MG63 (cell line): ENCODE measurements around the gene RPS4Y1. TPM values are rescaled to one million over a fixed set of nuclear protein-coding genes. Genes with fewer than 3 reads are reported as not detected.
"Not testable (repeated sequence)": the region's sequence is repeated elsewhere in the genome, so short reads cannot be mapped to it uniquely, and the experiment has no call there.

Experiments
- DNase-seq: peaks from one replicate; pipeline ENCODE4 v3.0.0-alpha.2; 2020
- H3K27me3 ChIP-seq: fragments of 250-450 bp; sonication (Bioruptor Pico); 2 replicates; pipeline ENCODE4 v1.5.1; 2020; ENCODE audit warnings: mild to moderate bottlenecking, moderate library complexity
- H3K36me3 ChIP-seq: fragments of 250-450 bp; sonication (Bioruptor Pico); 2 replicates; pipeline ENCODE4 v1.5.1; 2020; ENCODE audit warnings: mild to moderate bottlenecking, moderate library complexity
- H3K4me3 ChIP-seq: fragments of 250-450 bp; sonication (Bioruptor Pico); 2 replicates; pipeline ENCODE4 v1.5.1; 2020; ENCODE audit warnings: mild to moderate bottlenecking, moderate library complexity
- H3K9me3 ChIP-seq: fragments of 250-450 bp; sonication (Bioruptor Pico); 2 replicates; pipeline ENCODE4 v1.5.1; 2020; ENCODE audit warnings: mild to moderate bottlenecking, moderate library complexity
- total RNA-seq: library from RNA; depleted of rRNA; stranded (reverse); fragments of >200 nt; shearing (Covaris generic); gene quantifications from 2 replicates; pipeline ENCODE4 v1.2.3, GENCODE V29; 2014; ENCODE audit warnings: low replicate concordance

Gene RPS4Y1
- total RNA-seq, 1 experiment from 2014 or later, result 1,340 TPM

DNA sequence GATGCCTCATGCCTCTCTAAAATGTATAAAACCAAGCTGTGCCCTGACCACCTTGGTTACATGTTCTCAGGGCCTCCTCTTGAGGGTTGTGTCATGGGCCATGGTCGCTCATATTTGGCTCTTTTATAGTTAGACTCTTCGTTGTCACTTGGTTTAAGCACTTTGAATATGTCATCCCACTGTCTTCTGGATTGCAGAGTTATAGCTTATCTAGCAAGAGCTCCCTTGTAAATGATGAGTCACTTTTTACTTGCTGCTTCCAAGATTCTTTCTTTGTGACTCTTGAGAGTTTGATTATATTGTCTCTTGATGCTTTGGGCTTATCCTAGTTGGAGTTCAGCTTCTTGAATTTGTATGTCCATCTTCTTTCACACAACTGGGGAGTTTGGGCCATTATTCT lies 19.1 kb downstream of the RPS4Y1 start:
- Histone ChIP-seq H3K36me3 (peaks cover 99% of the 10 kb centered on the region), H3K27me3 (no peaks in the 10 kb centered on the region), H3K9me3 (no peaks in the 10 kb centered on the region), H3K4me3 (no peak overlapping the region)
- DNase-seq, result no peak

- no peak overlapping the region for H3K4me3 ChIP-seq
- no peak for DNase-seq
- peaks cover 98% of the 10 kb centered on the region for H3K36me3 ChIP-seq
- H3K9me3 ChIP-seq, result no peaks in the 10 kb centered on the region; the same call in none of the 2 replicates
- no peaks in the 10 kb centered on the region for H3K27me3 ChIP-seq
Observed at GRCh38 chrY:2866581-2866980, 25.2 kb downstream of the RPS4Y1 start.

DNA sequence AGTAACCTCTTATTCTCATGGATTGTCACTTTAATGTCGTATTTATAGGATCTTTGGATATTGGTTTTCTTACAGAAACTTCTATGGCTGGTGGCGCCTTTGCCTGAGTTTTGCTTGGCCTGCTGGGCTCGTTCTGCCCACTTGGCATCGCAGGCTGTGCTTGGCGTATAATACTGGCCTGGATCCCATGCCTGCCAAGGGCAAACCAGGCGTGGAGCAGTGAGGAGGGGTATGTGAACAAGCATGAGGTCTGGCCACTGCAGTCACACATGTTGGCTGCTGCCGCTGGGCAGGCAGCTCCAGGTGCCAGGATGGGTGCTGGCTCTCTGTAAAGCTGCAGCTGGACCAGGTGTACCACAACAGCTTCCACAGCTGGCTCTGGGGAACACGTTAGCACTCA lies 26.1 kb downstream of the RPS4Y1 start:
- DNase-seq, result no peak
- Histone ChIP-seq H3K36me3 (peaks cover 96% of the 10 kb centered on the region), H3K4me3 (no peak overlapping the region)

GRCh38 chrY:2868035-2868607 lies 26.7 kb downstream of the RPS4Y1 start:
- peaks cover 91% of the 10 kb centered on the region for H3K36me3 ChIP-seq
- DNase-seq, result no peak
- H3K27me3 ChIP-seq, result no peaks in the 10 kb centered on the region

More for the DNA sequence above, 26.1 kb downstream of the RPS4Y1 start:
- peaks cover 4% of the 10 kb centered on the region for H3K9me3 ChIP-seq
- H3K27me3 ChIP-seq, result no peaks in the 10 kb centered on the region

GRCh38 chrY:2872234-2872633 lies 30.8 kb downstream of the RPS4Y1 start:
- not testable (repeated sequence) for H3K9me3 ChIP-seq, H3K27me3 ChIP-seq, DNase-seq, H3K4me3 ChIP-seq
- peaks cover 87% of the 10 kb centered on the region for H3K36me3 ChIP-seq

More at GRCh38 chrY:2868035-2868607, 26.7 kb downstream of the RPS4Y1 start:
- peaks cover 4% of the 10 kb centered on the region for H3K9me3 ChIP-seq
- no peak overlapping the region for H3K4me3 ChIP-seq

DNA sequence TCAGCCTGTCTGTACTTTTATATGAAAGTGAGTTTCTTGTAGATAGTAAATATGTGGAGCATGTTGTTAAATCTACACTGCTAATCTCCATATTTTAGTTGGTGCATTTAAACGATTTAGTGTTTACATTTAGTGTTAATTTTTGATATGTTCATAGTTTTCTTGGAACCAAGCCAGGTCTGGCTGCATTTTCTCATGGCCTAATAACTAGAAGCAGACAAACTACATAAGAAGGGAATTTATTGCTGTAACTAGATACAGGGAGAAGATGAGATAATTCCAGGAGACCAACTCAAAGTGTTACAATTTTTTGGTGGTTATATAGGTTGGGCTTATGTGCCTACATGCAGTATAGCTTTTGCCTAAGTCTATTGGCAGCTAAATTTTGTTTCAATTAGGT lies 32.8 kb downstream of the RPS4Y1 start:
- no peaks in the 10 kb centered on the region for H3K27me3 ChIP-seq
- DNase-seq, result no peak

DNA sequence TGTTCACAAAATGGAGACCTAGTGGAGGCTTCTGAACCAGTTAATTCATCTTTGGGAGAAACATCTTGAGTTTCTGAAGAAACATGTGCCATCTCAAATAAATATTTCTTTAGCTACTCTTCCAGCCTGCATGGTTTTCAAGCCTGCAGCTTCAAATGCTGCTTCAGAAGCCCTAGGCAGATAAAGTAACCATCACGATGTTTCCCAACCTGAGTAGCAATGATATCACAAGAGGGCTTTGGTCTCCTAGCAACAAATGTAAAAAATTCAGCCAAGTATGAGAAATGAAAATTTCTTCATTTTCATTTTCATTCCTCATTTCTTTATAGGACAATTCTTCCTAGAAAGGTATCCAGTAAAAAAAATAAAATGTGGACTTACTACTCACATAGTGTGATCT lies 42.2 kb downstream of the RPS4Y1 start:
- peaks cover 11% of the 10 kb centered on the region for H3K9me3 ChIP-seq
- no peak overlapping the region for H3K4me3 ChIP-seq
- H3K36me3 ChIP-seq, result peaks cover 4% of the 10 kb centered on the region
- no peaks in the 10 kb centered on the region for H3K27me3 ChIP-seq
- DNase-seq, result no peak

More for the DNA sequence above, 32.8 kb downstream of the RPS4Y1 start:
- Histone ChIP-seq H3K4me3 (no peak overlapping the region), H3K9me3 (peaks cover 4% of the 10 kb centered on the region), H3K36me3 (peaks cover 73% of the 10 kb centered on the region)

- Histone ChIP-seq H3K4me3 (no peak overlapping the region), H3K27me3 (no peaks in the 10 kb centered on the region), H3K9me3 (peaks cover 8% of the 10 kb centered on the region), H3K36me3 (no peaks in the 10 kb centered on the region; the same call in 1 of the 2 replicates)
- no peak for DNase-seq
Observed at GRCh38 chrY:2885880-2886279, 44.5 kb downstream of the RPS4Y1 start.

DNA sequence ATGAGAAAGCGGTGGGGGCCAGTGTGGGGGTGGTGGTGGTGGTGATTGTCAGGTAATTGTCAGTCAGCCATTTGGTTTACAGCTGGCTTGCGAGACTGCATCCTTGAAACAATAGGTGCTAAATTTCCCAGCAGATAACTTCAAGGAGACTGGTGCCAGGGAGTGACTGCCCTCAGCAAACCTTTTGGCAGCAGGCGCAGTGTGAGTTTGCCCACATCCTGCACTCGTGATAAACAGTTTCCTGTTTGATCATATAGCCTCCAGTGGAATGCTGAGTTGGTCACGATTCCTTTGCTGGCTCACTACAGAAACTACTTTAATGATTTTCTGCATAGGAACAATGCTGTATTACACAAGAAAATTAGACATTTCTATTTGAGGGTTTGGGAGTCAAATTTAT lies 46.0 kb downstream of the RPS4Y1 start:
- Histone ChIP-seq H3K4me3 (no peak overlapping the region), H3K36me3 (no peaks in the 10 kb centered on the region), H3K27me3 (no peaks in the 10 kb centered on the region), H3K9me3 (peaks cover 3% of the 10 kb centered on the region; the same call in 1 of the 2 replicates)
- peak; percentile 98 for DNase-seq

- Histone ChIP-seq H3K4me3 (0 out of 2 replicates have a peak overlapping the region, but pooled peaks have one; percentile 2), H3K9me3 (peaks cover 3% of the 10 kb centered on the region; the same call in 1 of the 2 replicates), H3K27me3 (no peaks in the 10 kb centered on the region), H3K36me3 (no peaks in the 10 kb centered on the region)
- DNase-seq, result peak; percentile 74
Observed at GRCh38 chrY:2887955-2888354, 46.6 kb downstream of the RPS4Y1 start.

GRCh38 chrY:2893471-2893870 lies 52.1 kb downstream of the RPS4Y1 start:
- peaks cover 8% of the 10 kb centered on the region; the same call in 1 of the 2 replicates for H3K9me3 ChIP-seq
- H3K36me3 ChIP-seq, result no peaks in the 10 kb centered on the region
- no peak for DNase-seq
- no peaks in the 10 kb centered on the region for H3K27me3 ChIP-seq
- no peak overlapping the region for H3K4me3 ChIP-seq

- Histone ChIP-seq H3K27me3 (no peaks in the 10 kb centered on the region), H3K4me3 (no peak overlapping the region), H3K9me3 (peaks cover 8% of the 10 kb centered on the region; the same call in 1 of the 2 replicates), H3K36me3 (no peaks in the 10 kb centered on the region)
- DNase-seq, result no peak
Observed at GRCh38 chrY:2896050-2896449, 54.6 kb downstream of the RPS4Y1 start.

DNA sequence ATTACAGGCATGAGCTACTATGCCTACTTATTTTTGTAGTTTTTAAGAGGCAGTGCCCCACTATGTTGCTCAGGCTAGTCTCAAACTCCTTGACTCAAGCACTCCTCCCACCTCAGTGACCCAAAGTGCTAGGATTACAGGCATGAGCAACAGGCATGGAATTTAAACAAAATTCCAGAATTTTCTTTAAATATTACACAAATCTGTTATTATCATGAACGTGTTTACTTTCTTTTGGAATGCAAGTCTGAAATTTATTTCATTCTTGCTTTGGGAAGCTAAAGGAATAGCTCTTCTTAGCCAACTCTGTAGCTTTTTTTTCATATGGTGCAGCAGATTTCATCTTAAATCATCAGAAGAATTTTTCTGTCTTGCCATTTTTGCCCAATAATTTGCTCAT lies 66.0 kb downstream of the RPS4Y1 start:
- no peak overlapping the region for H3K4me3 ChIP-seq

DNA sequence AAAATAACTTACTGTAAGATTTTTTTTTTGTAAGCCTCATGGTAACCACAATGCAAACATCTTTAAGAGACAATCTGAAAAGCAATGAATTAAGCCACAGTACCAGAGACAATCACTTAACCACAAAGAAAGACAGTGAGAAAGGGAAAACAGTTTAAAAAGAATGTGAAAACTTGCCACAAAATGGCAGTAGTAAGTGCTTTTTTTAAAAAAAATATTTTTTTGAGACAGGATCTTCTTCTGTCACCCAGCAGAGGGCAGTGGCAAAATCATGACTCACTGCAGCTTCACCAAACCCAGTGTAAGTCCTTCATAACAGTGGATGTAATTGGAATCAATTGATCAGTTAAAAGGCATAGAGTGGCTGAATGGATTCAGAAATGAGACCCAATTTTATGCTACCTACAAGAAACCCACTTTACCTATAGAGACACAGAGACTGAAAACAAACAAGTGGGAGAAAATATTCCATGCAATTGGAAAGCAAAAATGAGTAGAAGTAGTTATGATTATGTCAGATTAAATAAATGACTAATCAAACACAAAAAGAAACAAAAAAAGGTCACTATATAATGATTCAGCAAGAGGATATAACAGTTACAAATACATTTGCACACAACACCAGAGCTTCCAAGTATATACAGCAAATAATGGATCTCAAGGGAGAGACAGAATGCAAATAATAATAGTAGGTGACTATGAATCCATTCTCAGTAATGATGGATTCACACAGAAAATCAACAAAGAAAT lies 71.8 kb downstream of the RPS4Y1 start:
- peaks cover 17% of the 10 kb centered on the region for H3K9me3 ChIP-seq
- no peaks in the 10 kb centered on the region for H3K36me3 ChIP-seq
- H3K4me3 ChIP-seq, result no peak overlapping the region
- DNase-seq, result peak; percentile 77
- H3K27me3 ChIP-seq, result no peaks in the 10 kb centered on the region

More for the DNA sequence above, 66.0 kb downstream of the RPS4Y1 start:
- Histone ChIP-seq H3K36me3 (no peaks in the 10 kb centered on the region), H3K27me3 (no peaks in the 10 kb centered on the region), H3K9me3 (peaks cover 29% of the 10 kb centered on the region)
- peak; percentile 69 for DNase-seq
